OCI-LY1 (cell line): ENCODE results near the gene C4orf46.

Source experiments
- CTCF ChIP-seq: fragments of 200-600 bp; sonication (generic), shearing (Covaris generic); IDR thresholded peaks from 2 replicates; pipeline ENCODE4 v1.5.1; 2017; ENCODE audit warnings: mild to moderate bottlenecking, antibody characterized with exemption, low read length, moderate library complexity, mixed read lengths
- EZH2 ChIP-seq: fragments of 200-600 bp; sonication (generic), shearing (Covaris generic); IDR thresholded peaks from 2 replicates; pipeline ENCODE4 v1.8.0; 2017; ENCODE audit warnings: borderline replicate concordance, mixed run types, mild to moderate bottlenecking, antibody characterized with exemption, low read length, moderate library complexity, mixed read lengths

- TF ChIP-seq CTCF (peak; percentile 85), EZH2 (no peak)
Observed at GRCh38 chr4:158671915-158672806, 474 bp upstream of the C4orf46 start, which contains the start of gene ETFDH.
